NCI-H774 (cell line): ENCODE data around the gene TSEN15.

ENCODE experiments used
- DNase-seq: peaks from one replicate; lab custom pipeline; 2025; lab: John Stamatoyannopoulos, UW

TSEN15 gene

GRCh38 chr1:184051485-184052193, at the start of gene TSEN15:
TSS of gene TSEN15 (plus strand) at chr1:184051730. CDS start at chr1:184051756, 26 bp downstream.
- peak; percentile 80 for DNase-seq

DNA sequence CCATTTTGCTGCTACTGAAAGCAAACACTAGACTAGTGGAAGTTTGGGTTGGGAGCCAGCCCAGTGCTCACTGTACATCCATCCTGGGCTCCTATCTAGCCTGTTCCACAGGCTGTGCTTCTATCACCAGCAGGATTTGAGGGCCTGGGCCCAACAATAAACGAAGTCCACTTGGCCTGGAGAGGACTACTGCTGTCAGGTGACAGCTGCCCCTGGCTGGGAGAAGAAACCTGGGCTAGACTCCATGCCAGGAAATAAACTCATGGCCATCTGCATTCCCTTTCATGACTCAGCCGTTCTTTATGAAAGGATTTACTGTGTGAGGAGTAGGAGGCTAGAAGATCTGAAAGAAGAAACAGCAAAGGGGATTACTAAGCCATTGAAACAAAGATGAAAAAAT, 49.5 kb upstream of the TSEN15 start:
- no peak for DNase-seq

GRCh38 chr1:184004935-184005334, 46.6 kb upstream of the TSEN15 start:
- DNase-seq, result no peak

DNA sequence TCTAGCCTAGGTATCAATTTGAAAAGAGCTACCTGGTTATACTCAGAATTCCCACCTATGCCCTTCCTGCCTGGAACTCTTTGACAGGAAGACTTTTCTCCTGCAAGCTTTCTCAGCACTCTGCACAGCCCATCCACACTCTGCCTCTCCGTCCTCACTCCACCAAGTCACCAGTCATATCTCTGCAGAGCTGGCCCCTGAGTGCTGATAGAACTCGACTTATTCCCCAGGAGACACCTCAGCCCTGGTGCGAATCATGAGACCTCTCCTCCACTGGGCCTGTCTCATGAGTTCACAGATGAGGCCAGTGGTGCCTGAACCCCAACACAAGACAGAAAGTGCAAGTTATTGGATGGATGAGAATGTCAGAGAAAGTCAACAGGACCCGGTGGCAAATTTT, 46.0 kb upstream of the TSEN15 start:
- DNase-seq, result no peak

- DNase-seq, result no peak
Observed at GRCh38 chr1:184010788-184011187, 40.7 kb upstream of the TSEN15 start.

DNA sequence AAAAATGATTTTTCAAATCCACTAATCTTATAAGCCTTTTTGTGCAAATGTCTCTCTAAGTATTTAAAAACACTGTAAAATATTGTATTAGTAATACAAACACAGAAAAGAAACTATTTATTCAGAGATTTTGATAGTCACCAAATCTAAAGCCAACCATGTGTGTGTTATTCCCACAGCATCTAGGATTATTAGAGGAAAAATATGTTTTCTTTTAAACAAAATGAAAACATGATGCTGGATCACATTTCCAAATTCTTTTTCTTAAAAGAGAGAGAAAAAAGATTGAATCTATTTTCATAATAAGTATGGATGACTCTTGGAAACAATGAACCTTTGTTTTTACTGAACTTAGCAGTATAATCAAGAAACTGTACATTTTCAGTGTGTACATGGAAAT, 39.3 kb upstream of the TSEN15 start:
- DNase-seq, result no peak

DNA sequence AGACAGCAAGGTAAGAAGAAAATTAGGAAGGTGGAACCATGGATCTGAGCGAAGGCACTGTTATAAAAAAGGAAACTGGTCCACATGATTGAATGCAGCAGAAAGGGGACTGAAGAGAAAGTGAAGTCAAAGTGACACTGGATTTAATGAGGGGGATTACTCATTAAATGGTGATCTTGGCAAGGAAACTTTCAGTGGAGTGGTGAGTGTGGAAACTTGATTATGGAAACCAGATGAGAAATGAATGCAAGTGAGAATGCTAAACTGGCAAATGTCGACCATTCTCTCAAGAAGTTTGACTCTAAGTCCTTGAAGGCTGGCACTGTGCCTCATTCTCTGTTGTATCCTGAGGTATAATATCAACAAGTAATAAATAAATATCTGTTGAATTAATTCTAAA, 37.3 kb upstream of the TSEN15 start:
- no peak for DNase-seq

DNA sequence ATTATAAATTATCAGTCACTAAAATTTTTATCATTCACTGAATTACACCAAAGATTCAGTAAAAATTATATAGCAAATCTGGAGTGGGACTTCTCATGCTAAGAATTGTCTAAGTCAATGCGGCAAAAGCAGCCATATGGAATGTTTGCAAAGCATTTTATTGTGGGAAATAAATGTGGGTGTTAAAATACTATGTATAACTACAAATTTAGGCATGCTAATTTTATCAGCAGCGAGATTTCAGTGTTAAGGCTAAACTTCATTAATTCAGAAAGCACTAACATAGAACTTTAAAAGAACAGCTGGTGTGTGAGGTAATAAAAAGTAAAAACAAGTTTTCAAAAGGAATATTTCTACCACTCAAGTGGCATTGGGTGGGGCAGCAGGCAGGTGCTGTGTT, 35.4 kb upstream of the TSEN15 start:
- DNase-seq, result no peak

GRCh38 chr1:184017306-184017705, 34.2 kb upstream of the TSEN15 start:
- no peak for DNase-seq

GRCh38 chr1:184018622-184019021, 32.9 kb upstream of the TSEN15 start:
- no peak for DNase-seq

DNA sequence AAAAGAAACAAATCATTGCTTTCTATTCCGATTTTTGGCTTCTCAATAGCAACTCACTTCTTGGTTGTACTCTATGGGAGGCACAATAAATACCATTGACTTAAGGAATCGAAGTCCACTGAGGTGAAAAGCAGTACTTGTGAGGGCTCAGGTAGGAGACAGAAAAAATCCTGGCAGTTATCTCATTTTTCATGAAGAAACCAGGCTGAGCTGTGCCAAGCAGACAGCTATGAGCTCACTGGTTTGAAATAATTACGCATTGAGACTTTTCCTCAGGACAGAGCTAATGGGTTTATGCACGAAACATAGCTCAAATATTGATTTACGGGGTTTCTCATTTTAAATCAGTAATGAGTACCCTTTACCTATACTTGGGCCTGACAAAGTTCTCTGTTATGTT, 32.5 kb upstream of the TSEN15 start:
- DNase-seq, result no peak

GRCh38 chr1:184019506-184019905, 32.0 kb upstream of the TSEN15 start:
- no peak for DNase-seq

DNA sequence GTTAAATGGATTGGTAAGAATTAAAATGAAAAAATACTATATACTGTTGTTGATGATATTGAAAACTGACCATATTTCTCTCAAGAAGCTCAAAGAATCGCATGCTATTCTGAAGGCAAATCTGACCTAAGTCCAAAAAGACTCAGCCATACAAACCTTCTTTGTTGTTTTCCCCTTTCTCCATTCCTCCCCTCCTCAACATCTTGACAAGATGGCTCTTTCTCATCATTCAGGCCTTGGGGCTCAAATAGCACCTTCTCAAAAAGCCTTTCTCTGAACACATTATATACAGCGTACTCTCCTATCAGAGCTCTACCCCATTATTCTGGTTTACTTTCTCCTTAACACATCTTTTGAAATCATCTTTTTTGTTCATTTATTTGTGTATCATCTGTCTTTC, 31.2 kb upstream of the TSEN15 start:
- no peak for DNase-seq

GRCh38 chr1:184020855-184021254, 30.7 kb upstream of the TSEN15 start:
- no peak for DNase-seq

GRCh38 chr1:184021728-184022127, 29.8 kb upstream of the TSEN15 start:
- no peak for DNase-seq

DNA sequence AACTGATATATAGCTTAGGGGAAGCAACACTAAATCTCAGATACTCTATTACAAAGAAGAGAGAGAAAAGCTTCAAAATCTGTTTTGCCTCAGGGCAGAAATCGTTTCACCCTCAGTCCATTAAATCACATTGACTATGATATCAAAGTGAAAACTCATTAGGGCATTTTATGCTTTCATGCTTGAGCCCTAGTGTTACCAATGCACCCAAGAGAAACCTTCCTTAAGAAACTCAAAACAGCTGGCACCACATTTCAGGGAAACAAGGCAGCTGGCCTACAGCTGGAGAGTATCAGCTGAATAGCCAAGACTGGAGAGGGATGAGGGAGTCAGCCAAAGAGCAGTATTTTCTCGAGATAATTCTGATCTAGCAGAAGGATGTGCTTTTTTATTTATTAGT, 28.9 kb upstream of the TSEN15 start:
- DNase-seq, result no peak

- DNase-seq, result no peak
Observed at GRCh38 chr1:184023171-184023570, 28.4 kb upstream of the TSEN15 start.

GRCh38 chr1:184025242-184025675, 26.3 kb upstream of the TSEN15 start:
- no peak for DNase-seq

DNA sequence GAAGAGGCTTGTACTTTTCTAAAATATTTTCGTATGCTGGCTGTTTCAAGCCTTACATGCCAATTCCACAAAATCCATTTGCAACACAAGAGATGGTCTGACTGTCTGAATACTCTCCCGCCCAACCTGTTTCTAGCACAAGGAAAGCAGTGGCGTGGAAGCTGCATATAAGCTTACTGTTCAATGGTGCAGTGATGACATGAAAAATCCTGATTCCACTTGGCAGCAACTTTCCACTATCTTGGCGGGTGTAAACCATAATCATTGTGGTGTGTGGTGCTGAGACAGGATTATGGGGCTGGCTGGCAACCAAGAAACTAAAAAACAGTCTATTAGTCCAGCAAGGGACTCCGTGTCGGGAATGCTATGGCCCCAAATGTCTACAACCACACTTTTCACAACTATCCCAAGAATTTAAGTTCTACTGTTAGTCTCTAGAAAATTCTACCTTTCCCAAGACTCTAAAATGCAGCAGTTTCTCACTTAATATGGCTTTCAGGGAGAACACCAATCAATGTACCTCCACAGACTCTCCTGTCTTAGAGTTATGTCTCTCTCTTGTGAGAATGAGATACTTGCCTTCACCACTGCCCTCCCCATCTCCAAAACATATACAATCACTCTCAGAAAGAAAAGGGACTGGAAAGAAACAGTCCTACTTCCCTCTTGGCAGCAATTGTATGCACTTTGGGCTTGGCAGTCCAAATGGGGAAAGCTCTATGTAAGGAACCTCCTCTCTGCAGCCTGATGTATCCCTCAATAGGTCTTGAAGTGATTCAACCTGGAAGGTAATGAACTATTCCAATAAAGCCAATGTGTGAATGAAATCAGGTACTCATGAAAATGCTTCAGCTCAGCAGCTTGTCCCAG, 23.5 kb upstream of the TSEN15 start:
- DNase-seq, result no peak

DNA sequence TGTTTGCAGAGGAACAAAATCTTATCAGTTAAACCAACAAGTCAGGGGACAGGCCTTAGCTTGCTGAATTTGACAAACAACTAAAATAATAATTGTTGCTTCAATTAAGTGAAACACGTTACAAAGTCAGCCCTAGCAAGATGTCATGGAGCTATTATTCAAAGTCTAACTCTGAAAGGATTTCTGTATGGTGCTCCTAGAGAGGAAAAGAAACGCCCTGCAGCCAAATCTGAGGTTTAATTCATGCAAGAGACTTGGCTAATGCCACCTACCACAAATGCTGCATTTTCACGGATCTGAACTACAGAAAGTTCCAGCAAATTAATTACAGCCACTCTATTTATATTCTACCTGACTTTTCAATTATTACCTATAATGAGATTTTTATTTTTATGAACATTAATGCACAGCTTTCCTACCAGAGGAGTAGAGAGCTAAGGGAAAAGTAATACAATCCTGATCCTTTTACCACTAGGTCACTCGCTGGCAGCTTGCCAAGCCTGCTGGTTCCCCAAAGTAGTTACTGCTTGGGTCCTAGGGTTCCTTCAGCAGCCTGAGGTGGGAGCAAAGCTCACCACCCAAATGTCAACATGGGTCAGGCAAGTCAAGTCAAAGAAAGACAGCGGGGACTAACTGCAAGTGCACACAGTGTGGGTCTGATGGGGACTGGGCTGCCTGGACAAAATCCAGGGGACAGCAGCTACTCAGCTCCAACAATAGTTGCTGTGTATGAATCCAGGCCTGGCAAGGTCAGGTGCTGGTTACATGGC, 22.5 kb upstream of the TSEN15 start:
- DNase-seq, result no peak

GRCh38 chr1:184030433-184031091, 21.0 kb upstream of the TSEN15 start:
- DNase-seq, result no peak

DNA sequence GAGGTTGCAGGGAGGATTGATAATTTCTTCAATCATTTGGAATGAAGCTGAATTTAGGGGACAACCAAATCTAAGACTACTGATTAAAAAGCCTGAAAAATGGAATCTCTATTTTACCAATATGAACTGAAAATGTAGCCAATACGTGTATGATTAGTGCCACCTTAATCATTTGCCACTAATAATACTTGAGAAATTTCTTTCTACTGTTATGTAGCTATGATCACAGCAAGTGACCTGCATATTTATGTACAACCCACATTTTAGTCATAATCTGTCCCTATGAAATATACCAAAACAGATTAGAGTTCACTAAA, 20.5 kb upstream of the TSEN15 start:
- DNase-seq, result no peak
